Gastrocnemius medialis (tissue), 4 donors: Measurements from ENCODE around the gene PKNOX1. TPM values are rescaled to one million over a fixed set of nuclear protein-coding genes. Genes with fewer than 3 reads are reported as not detected.
"Not testable (repeated sequence)": the region's sequence is repeated elsewhere in the genome, so short reads cannot be mapped to it uniquely, and the experiment has no call there.

Experiments used
- ATAC-seq, 2 donors: fragments of 150-250 bp; one replicate each; pipeline ENCODE4 v1.9.1; 2016
- DNase-seq, 2 donors: peaks; one replicate each; pipeline ENCODE4 v3.0.0-alpha.2; 2019
- H3K27ac ChIP-seq, 4 donors: fragments of 200-600 bp; sonication (generic); 1 replicate in 1 of 4; 2 replicates in 3 of 4; pipeline ENCODE4 v1.5.1; 2016 to 2018; ENCODE audit warnings: mild to moderate bottlenecking in 2 of 4, moderate library complexity in 1 of 4
- H3K27me3 ChIP-seq, 3 donors: fragments of 200-600 bp; sonication (generic) in 2 of 3; 1 replicate in 1 of 3; 2 replicates in 2 of 3; pipeline versions ENCODE4 v1.5.1 to v1.6.0; 2016 to 2019; ENCODE audit warnings: mild to moderate bottlenecking in 1 of 3, moderate library complexity in 1 of 3
- H3K36me3 ChIP-seq, 2 donors: fragments of 200-600 bp; sonication (generic) in 1 of 2; one replicate each; pipeline ENCODE4 v1.5.1; 2017 to 2018
- H3K4me1 ChIP-seq, 2 donors: fragments of 200-600 bp; sonication (generic) in 1 of 2; one replicate each; pipeline ENCODE4 v1.5.1; 2016 to 2017; ENCODE audit warnings: mild to moderate bottlenecking in 2 of 2
- H3K4me3 ChIP-seq, 4 donors: fragments of 200-600 bp; sonication (generic) in 3 of 4; 1 replicate in 1 of 4; 2 replicates in 3 of 4; pipeline ENCODE4 v1.5.1; 2016 to 2019; ENCODE audit warnings: mild to moderate bottlenecking in 2 of 4
- H3K9me3 ChIP-seq, 3 donors: fragments of 200-600 bp; sonication (generic) in 2 of 3; 1 replicate in 1 of 3; 2 replicates in 2 of 3; pipeline ENCODE4 v1.5.1; 2016 to 2019
- POLR2A ChIP-seq, 2 donors: fragments of 450-650 bp; IDR thresholded peaks; one replicate each; pipeline ENCODE4 v1.6.1; 2017; ENCODE audit warnings: antibody characterized with exemption in 2 of 2, mild to moderate bottlenecking in 2 of 2, moderate library complexity in 2 of 2
- in situ Hi-C, 4 donors: fragments of 200-750 bp; cut with MboI; loops; one replicate each; pipeline versions ENCODE4 v1.15.0 to v1.8.0; 2017; ENCODE audit warnings: low sequenced_read_pairs in 4 of 4
- intact Hi-C: fragments of 100-400 bp; cut with DNase I; formaldehyde crosslinking; loops from one replicate; pipeline ENCODE4 v1.15.1; 2023; ENCODE audit warnings: low total_unique reads
- total RNA-seq, 4 donors: library from RNA; depleted of rRNA; stranded (reverse); fragments of >200 nt; gene quantifications; one replicate each; pipeline versions ENCODE4 v1.1.0 to v1.2.3, GENCODE V29; 2016
- TF ChIP-seq, protein P1 (sequence below), 5 experiments: fragments of 450-650 bp in 3 of 5; fragments of 200-600 bp in 2 of 5; sonication (generic) in 2 of 5; IDR thresholded peaks in 4 of 5; conservative IDR thresholded peaks in 1 of 5; 1 replicate in 4 of 5; 2 replicates in 1 of 5; pipeline ENCODE4 v1.5.1; 2016 to 2019; ENCODE audit warnings: antibody characterized with exemption in 5 of 5, mild to moderate bottlenecking in 3 of 5, moderate library complexity in 3 of 5

PKNOX1 gene
- total RNA-seq, 4 donors from 2014 or later = 5.3 to 18.0 (median 7.6) TPM

DNA sequence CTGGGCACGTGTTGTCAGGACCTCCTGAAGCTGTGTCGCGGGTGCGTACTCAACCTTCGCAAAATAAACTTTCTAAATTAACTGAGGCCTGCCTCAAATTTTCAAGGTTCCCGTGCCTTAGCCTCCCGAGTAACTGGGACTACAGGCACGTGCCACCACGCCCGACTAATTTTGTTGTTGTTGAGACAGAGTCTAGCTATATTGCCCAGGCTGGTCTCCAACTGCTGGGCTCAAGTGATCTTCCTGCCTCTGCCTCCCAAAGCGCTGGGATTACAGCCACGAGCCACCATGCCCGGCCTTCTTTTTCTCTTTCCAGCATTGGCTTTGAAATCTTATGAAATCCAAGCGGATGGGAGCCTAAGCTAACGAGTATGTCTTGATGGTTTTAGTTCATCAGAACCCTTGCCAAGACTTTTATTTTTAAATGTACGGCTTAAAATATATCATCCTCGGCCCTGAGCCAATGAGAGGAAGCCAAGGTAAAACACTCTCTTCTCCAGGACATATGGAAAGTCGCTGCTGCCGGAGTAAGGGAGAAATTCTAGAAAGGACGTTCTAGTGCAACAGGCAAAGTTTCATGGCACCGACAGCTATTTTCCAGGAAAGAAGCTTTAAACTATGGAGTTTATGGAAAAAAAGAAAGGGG is 36.3 kb upstream of the PKNOX1 start:
- in situ Hi-C loops (no loop called here), intact Hi-C loops (no loop called here)
- H3K27ac ChIP-seq = no peak overlapping the region
- DNase-seq (no peak), ATAC-seq (no peak)
- TF ChIP-seq, protein P1, sequence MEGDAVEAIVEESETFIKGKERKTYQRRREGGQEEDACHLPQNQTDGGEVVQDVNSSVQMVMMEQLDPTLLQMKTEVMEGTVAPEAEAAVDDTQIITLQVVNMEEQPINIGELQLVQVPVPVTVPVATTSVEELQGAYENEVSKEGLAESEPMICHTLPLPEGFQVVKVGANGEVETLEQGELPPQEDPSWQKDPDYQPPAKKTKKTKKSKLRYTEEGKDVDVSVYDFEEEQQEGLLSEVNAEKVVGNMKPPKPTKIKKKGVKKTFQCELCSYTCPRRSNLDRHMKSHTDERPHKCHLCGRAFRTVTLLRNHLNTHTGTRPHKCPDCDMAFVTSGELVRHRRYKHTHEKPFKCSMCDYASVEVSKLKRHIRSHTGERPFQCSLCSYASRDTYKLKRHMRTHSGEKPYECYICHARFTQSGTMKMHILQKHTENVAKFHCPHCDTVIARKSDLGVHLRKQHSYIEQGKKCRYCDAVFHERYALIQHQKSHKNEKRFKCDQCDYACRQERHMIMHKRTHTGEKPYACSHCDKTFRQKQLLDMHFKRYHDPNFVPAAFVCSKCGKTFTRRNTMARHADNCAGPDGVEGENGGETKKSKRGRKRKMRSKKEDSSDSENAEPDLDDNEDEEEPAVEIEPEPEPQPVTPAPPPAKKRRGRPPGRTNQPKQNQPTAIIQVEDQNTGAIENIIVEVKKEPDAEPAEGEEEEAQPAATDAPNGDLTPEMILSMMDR (IDR thresholded peaks at IDR 0.05 in 4 of 5, conservative IDR thresholded peaks at IDR 0.05 in 1 of 5) = no peak
- TF ChIP-seq POLR2A (IDR thresholded peaks at IDR 0.05) = no peak
- H3K4me1 ChIP-seq = peaks cover 11 to 14% of the 10 kb centered on the region in 2 donors
- H3K9me3 ChIP-seq = no peaks in the 10 kb centered on the region
- H3K4me3 ChIP-seq = no peak overlapping the region
- H3K36me3 ChIP-seq = no peaks in the 10 kb centered on the region
- H3K27me3 ChIP-seq = no peaks in the 10 kb centered on the region

DNA sequence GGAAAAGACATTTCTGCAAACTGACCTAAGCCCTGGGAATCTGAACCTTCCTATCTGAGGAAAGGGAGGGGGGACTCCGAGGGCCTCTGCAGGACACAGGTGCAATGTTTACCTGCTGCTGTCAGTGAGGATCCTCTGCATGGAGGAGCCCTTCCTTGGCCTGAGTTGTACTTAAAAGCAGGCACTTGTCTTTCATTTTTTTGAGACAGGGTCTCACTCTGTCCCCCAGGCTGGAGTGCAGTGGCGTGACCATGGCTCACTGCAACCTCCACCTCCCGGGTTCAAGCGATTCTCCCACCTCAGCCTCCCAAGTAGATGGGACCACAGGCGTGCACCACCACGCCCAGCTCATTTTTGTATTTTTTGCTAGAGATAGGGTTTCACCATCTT is 35.8 kb upstream of the PKNOX1 start:
- ATAC-seq = not testable (repeated sequence)

DNA sequence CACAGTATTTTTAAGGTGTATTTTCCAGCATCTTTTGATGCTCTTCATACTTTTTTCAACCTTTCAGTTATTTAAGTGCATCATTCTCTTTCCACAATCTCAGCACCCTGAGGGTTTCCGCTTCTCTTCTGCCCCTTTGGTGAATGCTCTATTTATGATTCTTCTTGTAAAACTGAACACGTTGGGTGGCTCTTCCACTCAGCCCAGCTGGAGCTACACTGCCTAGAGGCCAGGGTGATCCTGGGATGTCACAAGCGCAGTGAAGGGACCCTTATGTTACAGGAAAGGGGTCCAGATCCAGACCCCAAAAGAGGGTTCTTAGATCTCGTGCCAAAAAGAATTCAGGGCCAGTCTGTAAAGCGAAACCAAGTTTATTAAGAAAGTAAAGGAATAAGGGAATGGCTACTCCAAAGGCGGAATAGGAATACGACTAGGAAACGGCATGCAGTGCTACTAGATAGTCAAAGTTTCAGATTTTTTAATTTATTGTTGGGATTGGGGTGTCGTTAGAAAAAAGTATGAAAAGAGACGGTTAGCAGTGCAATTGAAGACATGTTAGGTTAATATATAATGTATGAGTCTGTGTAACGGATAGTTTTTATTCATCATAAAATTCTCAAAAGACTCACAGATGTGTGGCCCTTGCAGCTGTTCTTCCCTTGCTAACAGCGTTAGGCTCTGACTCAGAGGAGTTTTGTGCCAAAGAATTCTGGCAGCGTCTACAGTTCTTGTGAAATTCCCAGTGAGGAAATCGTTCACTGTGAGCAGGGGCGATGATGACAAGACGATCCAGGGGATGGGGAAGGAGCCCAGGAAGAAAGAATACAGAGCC is 34.6 kb upstream of the PKNOX1 start:
- intact Hi-C loops = loop anchor here (2.0 to 10.0 kb wide), 3 partner anchors 35 to 65 kb away; partner anchors contain the start of genes NDUFV3 and PKNOX1

More for the DNA sequence above, 35.8 kb upstream of the PKNOX1 start:
- H3K27ac ChIP-seq, in situ Hi-C loops, H3K9me3 ChIP-seq, DNase-seq, intact Hi-C loops, H3K4me3 ChIP-seq, H3K27me3 ChIP-seq, H3K36me3 ChIP-seq: not testable (repeated sequence)
- H3K4me1 ChIP-seq = peaks cover 11 to 14% of the 10 kb centered on the region in 2 donors

DNA sequence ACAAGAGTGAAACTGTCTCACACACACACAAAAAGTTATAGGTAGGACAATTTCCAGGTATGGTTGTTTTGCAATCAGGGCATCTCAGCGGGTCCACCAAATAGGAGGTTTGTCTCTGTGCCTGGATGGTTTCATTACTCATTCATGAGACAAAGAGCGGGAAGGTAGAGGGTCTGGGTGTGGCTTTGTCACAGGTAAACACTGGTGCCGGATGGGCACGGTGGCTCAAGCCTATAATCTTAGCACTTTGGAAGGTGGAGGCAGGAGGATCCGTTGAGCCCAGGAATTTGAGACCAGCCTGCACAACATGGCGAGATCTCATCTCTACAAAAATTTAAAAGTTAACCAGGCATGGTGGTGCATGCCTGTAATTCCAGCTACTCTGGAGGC is 32.7 kb upstream of the PKNOX1 start:
- Histone ChIP-seq H3K4me3 (no peak overlapping the region), H3K27me3 (no peaks in the 10 kb centered on the region), H3K36me3 (no peaks in the 10 kb centered on the region), H3K27ac (no peak overlapping the region), H3K4me1 (peaks cover 11 to 14% of the 10 kb centered on the region in 2 donors), H3K9me3 (no peaks in the 10 kb centered on the region)
- in situ Hi-C loops (no loop called here), intact Hi-C loops (loop anchor here (2.0 to 10.0 kb wide), 3 partner anchors 33 to 63 kb away; partner anchors contain the start of genes NDUFV3 and PKNOX1)
- TF ChIP-seq POLR2A (IDR thresholded peaks at IDR 0.05) = no peak
- DNase-seq (no peak), ATAC-seq (no peak)

More for the DNA sequence above, 34.6 kb upstream of the PKNOX1 start:
- peak; percentile 78 to 90 for DNase-seq
- no peaks in the 10 kb centered on the region for H3K9me3 ChIP-seq
- peaks cover 11 to 14% of the 10 kb centered on the region in 2 donors for H3K4me1 ChIP-seq
- H3K36me3 ChIP-seq = no peaks in the 10 kb centered on the region
- peak overlapping the region; percentile 52 to 64 (median 56) for H3K27ac ChIP-seq
- ATAC-seq = peak; percentile 100
- in situ Hi-C loops = no loop called here
- H3K4me3 ChIP-seq = peak overlapping the region in 3 of 4 donors; percentile 1 to 22 (median 21)
- H3K27me3 ChIP-seq = no peaks in the 10 kb centered on the region
- no peak for TF ChIP-seq POLR2A (IDR thresholded peaks at IDR 0.05)
- TF ChIP-seq, protein P1 (IDR thresholded peaks at IDR 0.05 in 4 of 5, conservative IDR thresholded peaks at IDR 0.05 in 1 of 5) = no peak

DNA sequence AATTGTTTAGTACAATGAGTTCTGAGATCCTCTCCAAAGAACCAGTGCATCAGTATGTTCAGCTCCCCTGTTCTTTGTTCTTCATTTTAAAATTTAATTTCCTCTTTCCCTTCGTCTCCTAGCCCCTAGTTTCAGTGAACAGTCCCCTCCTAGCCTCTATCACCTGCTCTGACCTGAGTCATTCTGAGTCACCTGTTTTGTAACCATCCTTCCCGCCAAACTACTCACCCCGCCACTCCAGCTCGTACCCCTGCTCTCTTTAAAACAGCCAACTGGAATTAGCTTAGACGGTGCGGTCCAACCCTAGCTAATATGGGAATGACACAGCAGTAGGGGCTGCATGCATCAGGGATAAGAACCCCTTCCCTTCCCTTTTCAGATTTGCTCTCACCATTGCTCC is 32.1 kb upstream of the PKNOX1 start:
- H3K9me3 ChIP-seq = no peaks in the 10 kb centered on the region
- no peak overlapping the region for H3K27ac ChIP-seq
- in situ Hi-C loops = no loop called here
- no peak for ATAC-seq
- no peak overlapping the region for H3K4me3 ChIP-seq
- H3K4me1 ChIP-seq = peaks cover 11 to 14% of the 10 kb centered on the region in 2 donors
- no peak for TF ChIP-seq POLR2A (IDR thresholded peaks at IDR 0.05)
- TF ChIP-seq, protein P1 (IDR thresholded peaks at IDR 0.05 in 4 of 5, conservative IDR thresholded peaks at IDR 0.05 in 1 of 5) = no peak
- intact Hi-C loops = loop anchor here (10.0 kb wide), 2 partner anchors 47 to 63 kb away; partner anchors contain the start of gene NDUFV3
- no peak for DNase-seq
- no peaks in the 10 kb centered on the region for H3K27me3 ChIP-seq
- no peaks in the 10 kb centered on the region for H3K36me3 ChIP-seq

DNA sequence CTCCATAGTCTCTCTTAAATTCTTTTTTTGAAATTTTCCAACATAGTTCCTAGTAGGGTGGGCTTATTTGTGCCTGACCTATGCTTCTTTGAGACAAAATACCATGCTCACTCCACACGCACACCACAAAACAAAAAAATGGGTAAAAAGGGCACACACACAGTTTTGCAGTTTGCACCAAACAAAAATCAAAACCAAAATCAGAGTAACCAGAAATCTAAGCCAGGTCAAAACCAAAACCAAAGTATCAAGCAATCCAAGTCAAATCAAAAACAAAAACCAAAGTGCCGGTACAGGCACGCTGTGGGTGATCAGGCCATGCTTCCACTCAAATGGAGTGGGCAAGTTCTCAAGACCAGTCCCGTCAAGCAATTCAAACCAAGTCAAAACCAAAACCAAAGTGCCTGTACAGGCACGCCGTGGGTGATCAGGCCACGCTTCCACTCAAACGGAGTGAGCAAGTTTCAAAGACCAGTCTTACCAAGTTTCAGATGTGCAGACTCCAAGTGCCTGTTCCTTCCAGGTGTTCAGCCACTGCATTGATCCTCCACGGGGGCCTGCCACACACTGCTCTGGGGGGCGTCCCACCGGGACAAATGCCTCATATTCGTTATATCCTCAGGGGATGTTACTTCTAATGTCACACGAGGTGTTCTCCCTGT is 25.1 kb upstream of the PKNOX1 start:
- intact Hi-C loops = loop anchor here (10.0 kb wide), 2 partner anchors 54 to 56 kb away; partner anchors contain the start of gene NDUFV3
- H3K27me3 ChIP-seq, H3K36me3 ChIP-seq, H3K9me3 ChIP-seq, ATAC-seq, DNase-seq, in situ Hi-C loops, H3K4me1 ChIP-seq, H3K4me3 ChIP-seq, H3K27ac ChIP-seq: not testable (repeated sequence)

DNA sequence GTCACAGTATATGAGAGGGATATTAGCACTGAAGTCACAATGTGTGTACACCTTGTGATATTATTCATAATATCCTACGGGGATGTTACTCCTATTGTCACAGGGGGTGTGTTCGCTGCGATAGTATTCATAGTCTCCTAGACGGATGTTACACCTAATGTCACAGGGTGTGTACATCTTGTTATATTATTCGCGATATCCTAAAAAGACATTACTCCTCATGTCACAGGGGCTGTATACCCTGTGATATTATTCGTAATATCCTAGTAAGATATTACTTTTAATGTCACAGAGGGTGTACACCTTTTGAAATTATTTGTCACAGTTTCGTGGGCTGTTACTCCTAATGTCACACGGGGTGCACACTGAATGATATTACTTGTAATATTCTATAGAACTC is 23.2 kb upstream of the PKNOX1 start:
- ATAC-seq, H3K36me3 ChIP-seq, H3K27ac ChIP-seq, H3K4me3 ChIP-seq, in situ Hi-C loops, H3K4me1 ChIP-seq, intact Hi-C loops, H3K27me3 ChIP-seq, DNase-seq, H3K9me3 ChIP-seq: not testable (repeated sequence)
